ENCODE results near the gene TNS1. TPM values are rescaled to one million over a fixed set of nuclear protein-coding genes. Genes with fewer than 3 reads are reported as not detected.

Gene TNS1
- total RNA-seq, 1 donor from 2014 or later, result 0.13 TPM

GRCh38 chr2:217775920-217776503, 226.8 kb downstream of the TNS1 start:
- no peak for TF ChIP-seq CTCF (IDR thresholded peaks at IDR 0.05)
- H3K27me3 Mint-ChIP-seq, result peaks cover 10% of the 10 kb centered on the region
- intact Hi-C loops (cut with micrococcal nuclease), result no loop called here
- ATAC-seq (ENCODE audit: low read depth) (no peak), DNase-seq (no peak)
- H3K36me3 Mint-ChIP-seq (ENCODE audit: low read depth), result no peaks in the 10 kb centered on the region
- POLR2A ChIA-PET, result interaction anchor here (0.6 kb wide), 1 partner anchor 141 kb away, joined by 5 read pairs; no protein-coding TSS in a partner anchor
- no peaks in the 10 kb centered on the region for H3K9me3 Mint-ChIP-seq
- H3K4me3 Mint-ChIP-seq, result no peak overlapping the region
- no peak overlapping the region for H3K27ac Mint-ChIP-seq
- H3K4me1 Mint-ChIP-seq, result no peaks in the 10 kb centered on the region
- CTCF ChIA-PET, result interaction anchor here (0.6 to 1.8 kb wide), 2 partner anchors 10 to 188 kb away, joined by 3 to 7 read pairs; no protein-coding TSS in a partner anchor

GRCh38 chr2:217774232-217774631, 228.6 kb downstream of the TNS1 start:
- CTCF ChIA-PET, result interaction anchor here (1.5 kb wide), 1 partner anchor 11 kb away, joined by 4 read pairs; no protein-coding TSS in a partner anchor
- H3K9me3 Mint-ChIP-seq, result no peaks in the 10 kb centered on the region
- H3K27ac Mint-ChIP-seq, result no peak overlapping the region
- H3K36me3 Mint-ChIP-seq (ENCODE audit: low read depth), result no peaks in the 10 kb centered on the region
- H3K4me1 Mint-ChIP-seq, result no peaks in the 10 kb centered on the region
- DNase-seq (no peak), ATAC-seq (ENCODE audit: low read depth) (no peak)
- H3K4me3 Mint-ChIP-seq, result no peak overlapping the region
- H3K27me3 Mint-ChIP-seq, result peaks cover 10% of the 10 kb centered on the region
- TF ChIP-seq CTCF (IDR thresholded peaks at IDR 0.05), result no peak
- intact Hi-C loops (cut with micrococcal nuclease), result no loop called here
- POLR2A ChIA-PET, result no interaction called here

GRCh38 chr2:217773539-217773938, 229.3 kb downstream of the TNS1 start:
- ChIA-PET POLR2A (no interaction called here), CTCF (interaction anchor here (1.5 kb wide), 1 partner anchor 12 kb away, joined by 4 read pairs; no protein-coding TSS in a partner anchor)
- no peaks in the 10 kb centered on the region for H3K36me3 Mint-ChIP-seq (ENCODE audit: low read depth)
- ATAC-seq (ENCODE audit: low read depth) (no peak), DNase-seq (no peak)
- H3K4me3 Mint-ChIP-seq, result no peak overlapping the region
- intact Hi-C loops (cut with micrococcal nuclease), result no loop called here
- no peaks in the 10 kb centered on the region for H3K4me1 Mint-ChIP-seq
- no peak overlapping the region for H3K27ac Mint-ChIP-seq
- H3K27me3 Mint-ChIP-seq, result peaks cover 9% of the 10 kb centered on the region
- no peaks in the 10 kb centered on the region for H3K9me3 Mint-ChIP-seq
- no peak for TF ChIP-seq CTCF (IDR thresholded peaks at IDR 0.05)

- Mint-ChIP-seq H3K27ac (no peak overlapping the region), H3K4me3 (no peak overlapping the region), H3K36me3 (ENCODE audit: low read depth) (peaks cover 4% of the 10 kb centered on the region), H3K27me3 (peaks cover 12% of the 10 kb centered on the region), H3K9me3 (peaks cover 9% of the 10 kb centered on the region), H3K4me1 (no peaks in the 10 kb centered on the region)
- POLR2A ChIA-PET, result no interaction called here
- no peak for DNase-seq
- intact Hi-C loops (cut with micrococcal nuclease), result no loop called here
- no peak for ATAC-seq (ENCODE audit: low read depth)
- TF ChIP-seq CTCF (IDR thresholded peaks at IDR 0.05), result no peak
- CTCF ChIA-PET, result no interaction called here
Measured at GRCh38 chr2:217766356-217766755, 236.4 kb downstream of the TNS1 start.

- Mint-ChIP-seq H3K4me3 (no peak overlapping the region), H3K4me1 (peaks cover 4% of the 10 kb centered on the region), H3K27ac (no peak overlapping the region), H3K36me3 (ENCODE audit: low read depth) (peaks cover 4% of the 10 kb centered on the region), H3K9me3 (peaks cover 11% of the 10 kb centered on the region), H3K27me3 (peaks cover 14% of the 10 kb centered on the region)
- DNase-seq, result no peak
- intact Hi-C loops (cut with micrococcal nuclease), result no loop called here
- no peak for TF ChIP-seq CTCF (IDR thresholded peaks at IDR 0.05)
- ATAC-seq (ENCODE audit: low read depth), result no peak
- ChIA-PET CTCF (no interaction called here), POLR2A (no interaction called here)
Measured at GRCh38 chr2:217761645-217762277, 241.0 kb downstream of the TNS1 start.

Measured in activated B cell treated with CpG ODN at 0.5 μM for 24 hours (primary cell).